ENCODE results near the gene IER2. TPM values are rescaled to one million over a fixed set of nuclear protein-coding genes. Genes with fewer than 3 reads are reported as not detected.

IER2 gene
- total RNA-seq, 2 experiments from 2014 or later = 64.3 to 79.5 TPM

- ChIA-PET POLR2A (interaction anchor here (1.3 kb wide), 1 partner anchor 10 kb away, joined by 3 read pairs; no protein-coding TSS in a partner anchor), CTCF (ENCODE audit: unreplicated experiment) (no interaction called here)
- Histone ChIP-seq H3K27ac (ENCODE audit: low read depth, low read length, poor library complexity, severe bottlenecking) (no peak overlapping the region), H3K79me2 (ENCODE audit: insufficient read depth, low read depth, low read length) (peaks cover 12% of the 10 kb centered on the region; the same call in 1 of the 2 replicates), H3K4me2 (ENCODE audit: low read length) (no peak overlapping the region), H4K20me1 (ENCODE audit: insufficient read depth, low read length) (no peaks in the 10 kb centered on the region; the same call in 1 of the 2 replicates), H3K4me1 (ENCODE audit: insufficient read depth, low read length, poor library complexity, severe bottlenecking) (no peaks in the 10 kb centered on the region), H3K9me3 (ENCODE audit: low read length) (no peaks in the 10 kb centered on the region), H3K9me2 (ENCODE audit: insufficient read depth, low read length) (no peaks in the 10 kb centered on the region), H2AFZ (ENCODE audit: low read length) (no peak overlapping the region), H3K4me3 (ENCODE audit: low read depth, low read length, poor library complexity, severe bottlenecking) (no peak overlapping the region), H3K36me3 (ENCODE audit: insufficient read depth, low read length) (peaks cover 82% of the 10 kb centered on the region)
- no peak for DNase-seq (ENCODE audit: low spot score)
- no TSS peak for BruUV-seq (replicated peaks)
- TF ChIP-seq EZH2phosphoT487 (IDR thresholded peaks at IDR 0.05; ENCODE audit: borderline replicate concordance, low read depth, low read length) (no peak), CTCF (conservative IDR thresholded peaks at IDR 0.05; ENCODE audit: low read length) (no peak)
- intact Hi-C loops (cut with micrococcal nuclease; ENCODE audit: unreplicated experiment) = no loop called here
These were observed 16.9 kb upstream of the IER2 start for GRCh38 chr19:13133241-13133870.

GRCh38 chr19:13134626-13135025 is 15.6 kb upstream of the IER2 start:
- no peak overlapping the region for H3K4me2 ChIP-seq (ENCODE audit: low read length)
- POLR2A ChIA-PET = no interaction called here
- no peak overlapping the region for H3K4me3 ChIP-seq (ENCODE audit: low read depth, low read length, poor library complexity, severe bottlenecking)
- H3K9me2 ChIP-seq (ENCODE audit: insufficient read depth, low read length) = no peaks in the 10 kb centered on the region
- intact Hi-C loops (cut with micrococcal nuclease; ENCODE audit: unreplicated experiment) = no loop called here
- H3K36me3 ChIP-seq (ENCODE audit: insufficient read depth, low read length) = peaks cover 75% of the 10 kb centered on the region
- no peak overlapping the region for H3K27ac ChIP-seq (ENCODE audit: low read depth, low read length, poor library complexity, severe bottlenecking)
- no peaks in the 10 kb centered on the region for H3K9me3 ChIP-seq (ENCODE audit: low read length)
- H3K4me1 ChIP-seq (ENCODE audit: insufficient read depth, low read length, poor library complexity, severe bottlenecking) = no peaks in the 10 kb centered on the region
- no peaks in the 10 kb centered on the region; the same call in 1 of the 2 replicates for H4K20me1 ChIP-seq (ENCODE audit: insufficient read depth, low read length)
- no TSS peak for BruUV-seq (replicated peaks)
- DNase-seq (ENCODE audit: low spot score) = no peak
- TF ChIP-seq EZH2phosphoT487 (IDR thresholded peaks at IDR 0.05; ENCODE audit: borderline replicate concordance, low read depth, low read length) = no peak
- no peak for TF ChIP-seq CTCF (conservative IDR thresholded peaks at IDR 0.05; ENCODE audit: low read length)
- H2AFZ ChIP-seq (ENCODE audit: low read length) = no peak overlapping the region
- CTCF ChIA-PET (ENCODE audit: unreplicated experiment) = no interaction called here
- peaks cover 9% of the 10 kb centered on the region; the same call in 1 of the 2 replicates for H3K79me2 ChIP-seq (ENCODE audit: insufficient read depth, low read depth, low read length)
